DMS 273 (cell line): ENCODE measurements around the gene TOP1.

ENCODE experiments used
- DNase-seq: peaks from one replicate; lab custom pipeline; 2025; ENCODE audit not compliant: unreplicated experiment; lab: John Stamatoyannopoulos, UW

TOP1 gene

DNA sequence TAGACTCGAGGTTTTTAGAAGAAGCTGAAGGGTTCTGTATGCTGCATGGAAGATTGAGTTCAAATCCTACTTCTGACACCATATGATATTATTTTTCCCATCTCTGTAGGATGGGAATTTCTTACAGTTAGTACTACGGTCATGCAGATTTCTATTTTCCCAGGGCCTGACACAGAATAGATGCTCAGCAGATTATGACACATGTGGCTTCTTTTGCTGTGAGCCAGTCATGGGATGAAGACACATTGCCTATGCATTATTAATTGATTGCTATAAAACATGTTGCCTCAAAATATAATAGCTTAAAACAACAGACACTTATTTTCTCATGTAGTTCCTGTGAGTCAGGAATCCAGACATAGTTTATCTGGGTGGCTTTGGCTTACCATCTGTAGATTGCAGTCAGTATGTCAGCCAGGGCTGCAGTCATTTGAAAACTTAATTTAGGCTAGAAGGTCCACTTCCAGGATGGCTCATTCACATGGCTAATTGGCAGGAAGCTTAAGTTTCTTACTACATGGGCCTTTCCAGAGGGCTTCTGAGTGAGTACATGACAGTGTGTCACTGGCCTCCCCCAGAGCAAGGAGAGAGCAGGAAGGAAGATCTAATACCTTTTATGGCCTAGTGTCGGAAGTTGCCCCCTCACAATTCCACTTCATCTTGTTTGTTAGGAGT, 29.5 kb downstream of the TOP1 start:
- DNase-seq, result no peak

- DNase-seq, result no peak
Measured at GRCh38 chr20:41058674-41059635, 30.3 kb downstream of the TOP1 start.

- DNase-seq, result no peak
Measured at GRCh38 chr20:41061155-41061554, 32.5 kb downstream of the TOP1 start.

- peak; percentile 31 for DNase-seq
Measured at GRCh38 chr20:41063442-41063841, 34.8 kb downstream of the TOP1 start.

- no peak for DNase-seq
Measured at GRCh38 chr20:41064377-41064776, 35.8 kb downstream of the TOP1 start.

GRCh38 chr20:41065716-41066115, 37.1 kb downstream of the TOP1 start:
- DNase-seq, result no peak

DNA sequence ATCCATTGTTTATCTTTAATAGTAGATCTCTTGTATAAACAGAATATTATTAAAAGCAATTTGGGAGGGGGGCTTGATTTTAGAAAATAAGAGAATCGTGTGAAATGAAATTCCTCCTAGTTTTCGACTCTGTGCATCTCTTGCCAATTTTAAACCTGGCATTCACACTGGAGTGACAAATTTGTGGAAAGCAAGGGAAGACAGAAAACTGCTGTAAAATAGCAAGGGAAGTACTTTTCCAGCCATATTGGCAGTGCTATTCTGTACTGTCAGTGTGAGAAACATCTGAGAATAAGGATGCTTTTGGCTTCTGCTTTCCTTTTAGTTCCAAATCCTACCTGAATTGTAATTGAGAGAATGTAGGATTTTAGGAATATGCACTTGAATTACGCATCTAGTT, 40.2 kb downstream of the TOP1 start:
- no peak for DNase-seq

GRCh38 chr20:41072190-41072863, 43.7 kb downstream of the TOP1 start:
- DNase-seq, result no peak

- DNase-seq, result no peak
Measured at GRCh38 chr20:41072915-41073314, 44.3 kb downstream of the TOP1 start.

- DNase-seq, result no peak
Measured at GRCh38 chr20:41074441-41074840, 45.8 kb downstream of the TOP1 start.

- no peak for DNase-seq
Measured at GRCh38 chr20:41076776-41077175, 48.2 kb downstream of the TOP1 start.

GRCh38 chr20:41078329-41078728, 49.7 kb downstream of the TOP1 start:
- peak; percentile 50 for DNase-seq

- DNase-seq, result no peak
Measured at GRCh38 chr20:41079066-41079465, 50.4 kb downstream of the TOP1 start.

GRCh38 chr20:41080866-41081265, 52.2 kb downstream of the TOP1 start:
- no peak for DNase-seq

GRCh38 chr20:41081276-41081814, 52.7 kb downstream of the TOP1 start:
- no peak for DNase-seq

DNA sequence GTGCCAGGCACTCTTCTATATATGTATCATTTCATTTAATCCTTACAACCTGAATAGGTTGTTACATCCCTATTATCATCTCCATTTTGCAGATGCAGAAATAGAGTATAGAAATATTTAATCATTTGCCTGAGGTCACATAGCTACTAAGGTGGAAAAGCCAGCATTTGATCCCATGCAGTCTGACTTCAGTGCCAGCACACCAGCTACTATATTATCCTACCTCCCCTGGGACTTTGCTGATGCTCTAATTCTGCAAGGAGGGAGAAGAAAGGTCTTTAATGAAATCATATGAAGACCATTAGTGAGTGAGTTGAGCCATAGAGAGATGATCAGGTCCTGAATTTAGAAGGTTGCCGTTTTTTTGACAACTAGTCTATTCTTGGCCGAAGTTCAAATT, 53.7 kb downstream of the TOP1 start:
- DNase-seq, result no peak

DNA sequence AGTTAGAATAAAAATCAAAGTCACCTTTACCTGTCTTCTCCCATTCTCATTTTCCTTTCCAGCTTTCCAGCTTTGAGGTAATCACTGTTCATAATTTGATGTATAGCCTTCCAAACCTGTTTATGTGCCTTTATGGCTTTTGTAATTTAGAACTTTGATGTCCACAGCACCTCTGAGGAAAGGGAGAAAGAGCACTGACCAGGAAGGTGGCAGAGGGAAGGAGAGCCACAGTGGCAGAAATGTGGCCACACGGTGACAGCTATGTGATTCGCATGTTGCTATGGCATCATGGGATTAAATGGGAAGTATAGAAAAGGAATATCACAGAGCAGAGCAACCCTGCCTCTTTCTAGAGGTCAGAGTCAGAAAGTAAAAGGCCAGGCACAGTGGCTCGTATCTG, 57.0 kb downstream of the TOP1 start:
- no peak for DNase-seq

GRCh38 chr20:41086402-41087324, 58.0 kb downstream of the TOP1 start:
- DNase-seq, result peak; percentile 20

GRCh38 chr20:41087325-41087685, 58.7 kb downstream of the TOP1 start:
- DNase-seq, result no peak

- DNase-seq, result no peak
Measured at GRCh38 chr20:41087777-41088176, 59.2 kb downstream of the TOP1 start.
